AG04450 (cell line): ENCODE results near the gene OR10R2. TPM values are rescaled to one million over a fixed set of nuclear protein-coding genes. Genes with fewer than 3 reads are reported as not detected.

Source experiments
- CTCF ChIA-PET: fragments of 300-600, 350-600 bp; formaldehyde crosslinking; extraction: SDS; loops from one replicate; lab custom pipeline; 2022; ENCODE audit warnings: antibody characterized with exemption, inconsistent platforms; lab: Charles Lee
- POLR2A ChIA-PET: fragments of 350-600 bp; formaldehyde crosslinking; extraction: SDS; loops from one replicate; lab custom pipeline; 2021; ENCODE audit warnings: antibody characterized with exemption, inconsistent platforms; lab: Yijun Ruan, JAX
- DNase-seq: peaks from one replicate; pipeline ENCODE4 v3.0.0-alpha.2; 2011; ENCODE audit warnings: low read depth, low spot score
- H3K27ac ChIP-seq: one replicate; pipeline ENCODE4 v1.5.1; 2012; ENCODE audit warnings: low read depth, low read length, control low read depth
- H3K27me3 ChIP-seq: one replicate; pipeline ENCODE4 v1.6.0; 2012; ENCODE audit warnings: low read length; ENCODE audit not compliant: control insufficient read depth, insufficient read depth
- H3K4me3 ChIP-seq: 2 replicates; pipeline ENCODE4 v1.5.1; 2011; ENCODE audit warnings: mild to moderate bottlenecking, low read depth, low read length, control low read depth
- H3K9me3 ChIP-seq: 2 replicates; pipeline ENCODE4 v1.5.1; 2012; ENCODE audit warnings: low read length; ENCODE audit not compliant: control insufficient read depth, insufficient read depth
- polyA plus RNA-seq: library from polyadenylated mRNA; depleted of rRNA; stranded (reverse); fragments of >200 nt; gene quantifications from 2 replicates; pipeline ENCODE4 v1.2.3, GENCODE V29; 2011; rRNA removed
- TF ChIP-seq, protein P1 (sequence below): IDR thresholded peaks from 2 replicates; pipeline ENCODE4 v1.5.1; 2011; ENCODE audit warnings: low read depth, low read length, control low read depth, inconsistent platforms

OR10R2 gene
- polyA plus RNA-seq, 1 experiment = not detected

DNA sequence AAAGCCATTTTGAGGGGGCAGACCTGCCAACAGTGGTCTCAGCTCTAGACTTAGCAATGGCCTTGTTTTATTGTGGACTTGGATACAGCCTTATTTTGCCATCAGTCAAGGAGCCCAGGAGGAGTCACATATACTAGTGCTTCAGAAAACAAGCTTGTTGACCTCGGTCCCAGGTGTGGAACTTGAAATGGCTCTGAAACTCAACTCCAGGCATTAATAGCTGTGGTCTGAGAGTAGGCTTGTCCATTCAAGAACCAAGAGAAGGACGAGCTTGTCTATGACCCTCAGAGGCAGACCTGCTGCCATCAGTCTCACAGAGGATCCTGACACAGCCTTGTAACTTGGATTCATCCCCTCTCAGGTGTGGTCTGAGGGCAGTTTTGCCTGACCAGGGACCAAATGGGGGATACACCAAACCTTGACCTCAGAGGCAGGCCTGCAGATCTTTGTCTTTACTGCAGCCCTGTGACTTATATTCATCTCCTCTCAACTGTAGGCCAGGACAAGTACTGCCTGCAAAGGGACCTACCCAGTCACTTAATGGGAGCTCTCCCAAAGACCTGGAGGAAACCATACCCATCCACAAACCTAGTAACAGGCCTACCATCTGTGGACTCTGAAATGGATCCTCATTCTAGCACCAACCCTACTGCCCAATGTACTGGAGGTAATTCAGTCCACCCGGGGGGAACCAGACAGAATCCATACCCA is 49.1 kb downstream of the OR10R2 start:
- TF ChIP-seq, protein P1, sequence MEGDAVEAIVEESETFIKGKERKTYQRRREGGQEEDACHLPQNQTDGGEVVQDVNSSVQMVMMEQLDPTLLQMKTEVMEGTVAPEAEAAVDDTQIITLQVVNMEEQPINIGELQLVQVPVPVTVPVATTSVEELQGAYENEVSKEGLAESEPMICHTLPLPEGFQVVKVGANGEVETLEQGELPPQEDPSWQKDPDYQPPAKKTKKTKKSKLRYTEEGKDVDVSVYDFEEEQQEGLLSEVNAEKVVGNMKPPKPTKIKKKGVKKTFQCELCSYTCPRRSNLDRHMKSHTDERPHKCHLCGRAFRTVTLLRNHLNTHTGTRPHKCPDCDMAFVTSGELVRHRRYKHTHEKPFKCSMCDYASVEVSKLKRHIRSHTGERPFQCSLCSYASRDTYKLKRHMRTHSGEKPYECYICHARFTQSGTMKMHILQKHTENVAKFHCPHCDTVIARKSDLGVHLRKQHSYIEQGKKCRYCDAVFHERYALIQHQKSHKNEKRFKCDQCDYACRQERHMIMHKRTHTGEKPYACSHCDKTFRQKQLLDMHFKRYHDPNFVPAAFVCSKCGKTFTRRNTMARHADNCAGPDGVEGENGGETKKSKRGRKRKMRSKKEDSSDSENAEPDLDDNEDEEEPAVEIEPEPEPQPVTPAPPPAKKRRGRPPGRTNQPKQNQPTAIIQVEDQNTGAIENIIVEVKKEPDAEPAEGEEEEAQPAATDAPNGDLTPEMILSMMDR = no peak
- DNase-seq = no peak
- ChIA-PET CTCF (no interaction called here), POLR2A (no interaction called here)
- Histone ChIP-seq H3K27ac (no peak overlapping the region), H3K27me3 (no peaks in the 10 kb centered on the region), H3K9me3 (no peaks in the 10 kb centered on the region), H3K4me3 (no peak overlapping the region)

DNA sequence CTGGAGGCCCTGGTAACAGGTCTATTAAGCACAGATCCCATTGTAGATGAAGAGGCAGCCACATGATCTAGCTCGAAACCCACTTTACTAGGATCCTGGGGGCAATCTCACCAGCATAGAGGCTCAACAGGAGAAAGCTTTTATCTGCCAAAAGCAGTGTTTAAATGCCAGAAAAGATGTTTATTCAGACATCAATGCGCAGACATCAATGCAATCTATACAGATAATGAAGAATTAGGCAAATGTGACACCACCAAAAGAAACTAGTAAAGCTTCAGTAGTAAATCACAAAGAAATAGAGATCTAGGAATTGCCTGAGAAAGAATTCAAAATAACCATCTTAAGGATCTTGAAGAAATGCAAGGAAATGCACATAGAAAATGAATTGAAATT is 49.6 kb downstream of the OR10R2 start:
- H3K27ac ChIP-seq = no peak overlapping the region
- no peaks in the 10 kb centered on the region for H3K27me3 ChIP-seq
- H3K9me3 ChIP-seq = no peaks in the 10 kb centered on the region
- ChIA-PET CTCF (no interaction called here), POLR2A (no interaction called here)
- TF ChIP-seq, protein P1 = no peak
- H3K4me3 ChIP-seq = no peak overlapping the region
- DNase-seq = no peak

DNA sequence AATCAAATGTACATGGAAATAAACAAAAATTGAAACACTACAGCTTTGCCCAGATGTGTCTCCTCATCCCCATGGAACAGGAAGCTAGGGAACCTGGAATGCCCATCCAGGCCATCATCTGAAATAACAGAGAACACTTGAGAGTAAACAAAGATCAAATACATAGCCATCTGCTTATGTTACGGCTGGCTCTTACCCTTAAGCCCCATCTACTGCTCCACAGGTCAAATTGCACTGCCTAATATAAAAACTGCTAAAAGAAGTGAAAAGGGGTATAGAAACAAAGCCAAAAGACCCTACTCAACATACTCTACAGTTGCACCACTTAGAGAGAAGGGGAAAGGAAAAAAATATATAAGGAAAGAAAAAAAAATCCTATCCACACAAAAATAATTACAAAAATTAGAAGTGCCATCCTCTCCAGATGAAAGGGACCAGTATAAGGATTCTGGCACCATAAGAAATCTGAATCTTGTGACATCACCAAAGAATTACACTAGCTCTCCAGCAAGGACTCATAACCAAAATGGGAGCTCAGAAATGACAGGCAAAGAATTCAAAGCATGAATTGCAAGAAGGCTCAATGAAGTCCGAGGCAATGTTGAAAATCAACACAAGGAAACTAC is 55.3 kb downstream of the OR10R2 start:
- peak; percentile 39 for DNase-seq
- H3K27me3 ChIP-seq = no peaks in the 10 kb centered on the region
- H3K9me3 ChIP-seq = no peaks in the 10 kb centered on the region
- ChIA-PET POLR2A (no interaction called here), CTCF (interaction anchor here (0.7 to 2.1 kb wide), 9 partner anchors 10 to 563 kb away, joined by 3 to 15 read pairs (median 4); no protein-coding TSS in a partner anchor)
- no peak overlapping the region for H3K27ac ChIP-seq
- TF ChIP-seq, protein P1 = peak; percentile 69
- no peak overlapping the region for H3K4me3 ChIP-seq

Other genes starting within 250 kb of the OR10R2 start
- not detected in 2 replicates for gene CD1A, start 217.8 kb upstream of the OR10R2 start, polyA plus RNA-seq
- gene CD1C, start 182.3 kb upstream of the OR10R2 start, polyA plus RNA-seq = not detected in 2 replicates
- not detected in 2 replicates for gene CD1B, start 140.7 kb upstream of the OR10R2 start, polyA plus RNA-seq
- gene CD1E, start 118.3 kb upstream of the OR10R2 start, polyA plus RNA-seq = not detected in 2 replicates
- not detected in 2 replicates for gene OR10T2, start 72.8 kb upstream of the OR10R2 start, polyA plus RNA-seq
- not detected in 2 replicates for gene OR10K2, start 46.0 kb upstream of the OR10R2 start, polyA plus RNA-seq
- not detected in 2 replicates for gene OR10K1, start 10.4 kb upstream of the OR10R2 start, polyA plus RNA-seq
- gene OR6Y1, start 82.2 kb downstream of the OR10R2 start, polyA plus RNA-seq = not detected in 2 replicates
- not detected in 2 replicates for gene OR6P1, start 98.4 kb downstream of the OR10R2 start, polyA plus RNA-seq
- gene OR10X1, start 107.7 kb downstream of the OR10R2 start, polyA plus RNA-seq = not detected in 2 replicates
- not detected in 2 replicates for gene OR10Z1, start 133.0 kb downstream of the OR10R2 start, polyA plus RNA-seq
- 0.01 TPM in 1 of 2 replicates, not detected in the other for gene SPTA1, start 214.5 kb downstream of the OR10R2 start, polyA plus RNA-seq
- gene OR6K2, start 228.4 kb downstream of the OR10R2 start, polyA plus RNA-seq = not detected in 2 replicates
- gene OR6K3, start 248.5 kb downstream of the OR10R2 start, polyA plus RNA-seq = not detected in 2 replicates